Measurements from ENCODE around the gene YBEY.
A peak's percentile ranks its signal among the peaks of the same experiment; 100 is the strongest.
"Not testable (repeated sequence)": the region's sequence is repeated elsewhere in the genome, so short reads cannot be mapped to it uniquely, and the experiment has no call there.

YBEY gene

DNA sequence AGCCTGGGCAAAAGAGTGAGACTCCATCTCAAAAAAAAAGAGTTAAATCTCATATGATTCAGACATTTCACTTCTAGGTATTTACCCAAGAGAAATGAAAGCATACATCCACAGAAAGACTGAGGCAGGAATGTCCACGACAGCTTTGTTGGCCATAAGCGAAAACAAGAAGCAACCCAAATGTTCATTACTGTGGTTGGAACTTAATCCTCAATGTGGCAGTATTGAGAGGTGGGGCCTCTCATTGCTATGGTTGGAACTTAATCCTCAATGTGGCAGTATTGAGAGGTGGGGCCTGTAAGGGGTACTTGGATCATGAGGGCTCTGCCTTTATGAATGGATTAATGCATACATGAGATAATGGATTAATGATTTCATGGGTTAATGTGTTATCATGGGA, 22.3 kb downstream of the YBEY start:
- H3K4me3 ChIP-seq (ENCODE audit: low read length): no peak overlapping the region
- no peak overlapping the region for H3K4me2 ChIP-seq (ENCODE audit: low read length)
- H3K27me3 ChIP-seq (ENCODE audit: control insufficient read depth, insufficient read depth, low read length): no peaks in the 10 kb centered on the region
- no peak overlapping the region for H3K9ac ChIP-seq (ENCODE audit: low read depth, low read length)
- no peaks in the 10 kb centered on the region for H3K9me3 ChIP-seq (replicated peaks; ENCODE audit: low read length)
- H3K4me1 ChIP-seq (ENCODE audit: control insufficient read depth, insufficient read depth, low read length): peaks cover 6% of the 10 kb centered on the region
- H3K36me3 ChIP-seq (ENCODE audit: insufficient read depth, low read length): peaks cover 7% of the 10 kb centered on the region

- H3K9ac ChIP-seq (ENCODE audit: low read depth, low read length); H3K36me3 ChIP-seq (ENCODE audit: insufficient read depth, low read length); H3K27me3 ChIP-seq (ENCODE audit: control insufficient read depth, insufficient read depth, low read length); H3K9me3 ChIP-seq (replicated peaks; ENCODE audit: low read length); H3K4me1 ChIP-seq (ENCODE audit: control insufficient read depth, insufficient read depth, low read length); H3K4me3 ChIP-seq (ENCODE audit: low read length); H3K4me2 ChIP-seq (ENCODE audit: low read length): not testable (repeated sequence)
Observed at GRCh38 chr21:46310260-46310659, 24.1 kb downstream of the YBEY start.

DNA sequence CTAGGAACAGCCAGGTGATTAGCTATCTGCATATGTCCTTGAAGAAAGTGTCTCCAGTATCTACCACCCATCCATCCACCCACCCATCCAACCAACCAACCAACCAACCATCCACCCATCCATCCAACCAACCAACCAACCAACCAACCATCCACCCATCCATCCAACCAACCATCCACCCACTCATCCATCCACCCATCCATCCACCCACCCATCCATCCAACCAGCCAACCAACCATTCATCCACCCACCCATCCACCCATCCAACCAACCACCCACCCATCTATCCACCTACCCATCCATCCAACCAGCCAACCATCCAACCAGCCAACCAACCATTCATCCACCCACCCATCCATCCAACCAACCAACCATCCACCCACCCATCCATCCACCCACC, 25.4 kb downstream of the YBEY start:
- Histone ChIP-seq H3K36me3 (ENCODE audit: insufficient read depth, low read length) (no peaks in the 10 kb centered on the region), H3K9me3 (replicated peaks; ENCODE audit: low read length) (no peaks in the 10 kb centered on the region), H3K9ac (ENCODE audit: low read depth, low read length) (no peak overlapping the region), H3K4me1 (ENCODE audit: control insufficient read depth, insufficient read depth, low read length) (peaks cover 6% of the 10 kb centered on the region), H3K4me2 (ENCODE audit: low read length) (no peak overlapping the region), H3K4me3 (ENCODE audit: low read length) (no peak overlapping the region), H3K27me3 (ENCODE audit: control insufficient read depth, insufficient read depth, low read length) (no peaks in the 10 kb centered on the region)

- no peaks in the 10 kb centered on the region for H3K4me1 ChIP-seq (ENCODE audit: control insufficient read depth, insufficient read depth, low read length)
- no peaks in the 10 kb centered on the region for H3K36me3 ChIP-seq (ENCODE audit: insufficient read depth, low read length)
- H3K4me3 ChIP-seq (ENCODE audit: low read length): no peak overlapping the region
- no peak overlapping the region for H3K4me2 ChIP-seq (ENCODE audit: low read length)
- no peaks in the 10 kb centered on the region for H3K27me3 ChIP-seq (ENCODE audit: control insufficient read depth, insufficient read depth, low read length)
- no peak overlapping the region for H3K9ac ChIP-seq (ENCODE audit: low read depth, low read length)
- no peaks in the 10 kb centered on the region for H3K9me3 ChIP-seq (replicated peaks; ENCODE audit: low read length)
Observed at GRCh38 chr21:46312949-46313348, 26.8 kb downstream of the YBEY start.

DNA sequence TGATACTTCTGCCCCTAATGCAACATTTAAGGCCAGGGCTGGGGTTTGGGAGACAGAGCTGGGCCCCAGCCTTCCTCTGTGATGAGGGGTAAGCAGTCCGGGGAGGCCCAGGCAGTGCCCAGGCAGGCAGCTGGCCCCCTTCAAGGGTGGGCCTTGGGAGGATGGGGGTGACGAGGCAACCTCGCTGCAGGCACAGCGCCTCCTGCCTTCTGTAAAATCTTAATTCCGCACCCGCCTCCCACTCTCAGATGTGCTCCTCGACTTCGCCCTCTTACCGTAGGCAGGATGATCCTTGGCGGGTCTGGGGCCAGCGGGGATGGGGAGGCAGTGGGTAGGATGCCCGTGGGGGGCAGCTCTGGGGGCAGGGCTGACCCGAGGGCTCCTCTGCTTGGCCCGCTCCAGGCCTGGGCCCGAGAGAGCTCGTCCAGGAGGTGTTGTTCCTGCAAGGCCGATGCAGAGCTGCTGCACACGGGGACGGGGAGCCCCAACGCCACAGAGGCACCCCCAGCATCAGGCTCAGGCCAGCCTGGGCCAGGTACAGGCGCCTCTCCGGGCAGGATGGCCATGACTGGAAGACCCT, 28.4 kb downstream of the YBEY start:
- Histone ChIP-seq H3K4me1 (ENCODE audit: control insufficient read depth, insufficient read depth, low read length) (no peaks in the 10 kb centered on the region), H3K27me3 (ENCODE audit: control insufficient read depth, insufficient read depth, low read length) (no peaks in the 10 kb centered on the region), H3K4me2 (ENCODE audit: low read length) (no peak overlapping the region), H3K36me3 (ENCODE audit: insufficient read depth, low read length) (no peaks in the 10 kb centered on the region), H3K4me3 (ENCODE audit: low read length) (no peak overlapping the region), H3K9ac (ENCODE audit: low read depth, low read length) (no peak overlapping the region), H3K9me3 (replicated peaks; ENCODE audit: low read length) (no peaks in the 10 kb centered on the region)

DNA sequence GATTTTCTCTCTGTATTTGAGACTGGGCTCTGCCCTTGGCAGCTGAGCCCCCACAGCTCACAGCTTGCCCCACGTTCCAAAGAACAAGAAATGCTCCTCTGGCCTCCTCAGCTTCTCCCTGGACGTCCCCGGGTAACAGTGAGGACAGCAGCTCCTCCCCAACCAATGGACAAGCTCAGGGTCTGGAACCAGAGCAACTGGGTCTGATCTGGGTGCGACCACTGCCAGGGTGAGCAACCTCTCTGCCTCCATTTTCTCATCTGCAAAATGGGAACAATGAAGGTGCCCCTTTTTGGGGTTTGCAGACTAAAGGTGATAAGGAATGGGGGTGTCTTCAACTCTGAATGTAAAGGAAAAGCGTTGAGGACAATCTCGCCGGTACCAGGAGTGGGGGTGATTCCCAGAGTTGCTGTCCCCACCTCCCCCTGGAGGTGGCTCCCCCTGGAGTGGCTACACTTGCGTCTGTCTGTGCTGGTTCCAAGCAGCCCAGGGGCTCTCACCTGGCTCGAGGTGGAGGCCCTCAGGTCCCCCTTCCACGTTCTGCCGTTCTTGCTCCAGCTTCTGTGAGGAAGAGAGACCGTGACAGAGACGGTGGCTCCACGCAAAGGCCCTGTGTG, 30.7 kb downstream of the YBEY start:
- no peaks in the 10 kb centered on the region for H3K27me3 ChIP-seq (ENCODE audit: control insufficient read depth, insufficient read depth, low read length)

GRCh38 chr21:46317710-46318463, 31.7 kb downstream of the YBEY start:
- H3K4me1 ChIP-seq (ENCODE audit: control insufficient read depth, insufficient read depth, low read length): peaks cover 18% of the 10 kb centered on the region
- no peaks in the 10 kb centered on the region for H3K36me3 ChIP-seq (ENCODE audit: insufficient read depth, low read length)
- H3K9ac ChIP-seq (ENCODE audit: low read depth, low read length): no peak overlapping the region
- H3K4me2 ChIP-seq (ENCODE audit: low read length): no peak overlapping the region
- H3K27me3 ChIP-seq (ENCODE audit: control insufficient read depth, insufficient read depth, low read length): no peaks in the 10 kb centered on the region
- H3K4me3 ChIP-seq (ENCODE audit: low read length): no peak overlapping the region
- no peaks in the 10 kb centered on the region for H3K9me3 ChIP-seq (replicated peaks; ENCODE audit: low read length)

More for the DNA sequence above, 30.7 kb downstream of the YBEY start:
- Histone ChIP-seq H3K9me3 (replicated peaks; ENCODE audit: low read length) (no peaks in the 10 kb centered on the region), H3K4me1 (ENCODE audit: control insufficient read depth, insufficient read depth, low read length) (peaks cover 8% of the 10 kb centered on the region), H3K9ac (ENCODE audit: low read depth, low read length) (no peak overlapping the region), H3K4me3 (ENCODE audit: low read length) (no peak overlapping the region), H3K4me2 (ENCODE audit: low read length) (no peak overlapping the region), H3K36me3 (ENCODE audit: insufficient read depth, low read length) (no peaks in the 10 kb centered on the region)

DNA sequence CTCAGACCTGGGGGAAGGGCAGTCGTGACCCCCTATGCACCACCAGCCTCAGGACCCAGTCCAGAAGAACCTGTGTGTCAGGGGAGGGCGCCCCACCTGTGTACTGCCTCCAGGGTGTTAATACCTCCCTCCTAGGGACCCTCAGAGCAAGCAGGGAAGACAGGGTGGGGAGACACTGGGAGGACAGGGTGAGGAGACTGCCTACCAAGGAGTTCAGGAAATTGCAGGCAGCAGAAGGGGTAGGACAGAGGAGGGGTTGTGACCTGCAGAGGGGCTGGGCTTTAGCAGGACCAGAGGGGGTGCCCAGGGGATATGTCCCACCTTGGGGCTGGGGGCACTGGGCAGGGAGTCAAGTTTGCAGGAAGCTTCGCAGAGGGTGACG, 32.3 kb downstream of the YBEY start:
- no peaks in the 10 kb centered on the region for H3K36me3 ChIP-seq (ENCODE audit: insufficient read depth, low read length)
- H3K27me3 ChIP-seq (ENCODE audit: control insufficient read depth, insufficient read depth, low read length): no peaks in the 10 kb centered on the region
- H3K4me2 ChIP-seq (ENCODE audit: low read length): no peak overlapping the region
- H3K9ac ChIP-seq (ENCODE audit: low read depth, low read length): no peak overlapping the region
- H3K9me3 ChIP-seq (replicated peaks; ENCODE audit: low read length): no peaks in the 10 kb centered on the region
- H3K4me1 ChIP-seq (ENCODE audit: control insufficient read depth, insufficient read depth, low read length): peaks cover 21% of the 10 kb centered on the region
- H3K4me3 ChIP-seq (ENCODE audit: low read length): no peak overlapping the region

DNA sequence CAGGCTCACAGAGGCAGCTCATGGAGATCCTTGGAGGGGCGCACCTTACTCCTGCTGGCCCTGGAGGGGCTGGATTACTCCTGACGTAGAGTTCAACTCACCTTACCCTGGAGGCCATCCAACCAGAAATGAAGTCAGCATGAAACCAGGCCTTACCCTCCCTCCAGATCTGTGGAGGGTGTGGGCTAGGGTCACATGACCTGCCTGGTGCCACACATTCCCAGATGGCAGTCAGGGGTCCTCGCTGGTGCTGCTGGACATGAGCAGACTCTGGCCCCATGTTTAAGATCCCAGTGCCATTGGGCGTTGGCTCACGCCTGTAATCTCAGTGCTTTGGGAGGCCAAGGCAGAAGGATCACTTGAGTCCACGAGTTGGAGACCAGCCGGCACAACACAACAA, 33.0 kb downstream of the YBEY start:
- Histone ChIP-seq H3K36me3 (ENCODE audit: insufficient read depth, low read length) (no peaks in the 10 kb centered on the region), H3K9ac (ENCODE audit: low read depth, low read length) (no peak overlapping the region), H3K4me1 (ENCODE audit: control insufficient read depth, insufficient read depth, low read length) (peaks cover 21% of the 10 kb centered on the region), H3K4me3 (ENCODE audit: low read length) (no peak overlapping the region), H3K9me3 (replicated peaks; ENCODE audit: low read length) (no peaks in the 10 kb centered on the region), H3K27me3 (ENCODE audit: control insufficient read depth, insufficient read depth, low read length) (no peaks in the 10 kb centered on the region), H3K4me2 (ENCODE audit: low read length) (no peak overlapping the region)

DNA sequence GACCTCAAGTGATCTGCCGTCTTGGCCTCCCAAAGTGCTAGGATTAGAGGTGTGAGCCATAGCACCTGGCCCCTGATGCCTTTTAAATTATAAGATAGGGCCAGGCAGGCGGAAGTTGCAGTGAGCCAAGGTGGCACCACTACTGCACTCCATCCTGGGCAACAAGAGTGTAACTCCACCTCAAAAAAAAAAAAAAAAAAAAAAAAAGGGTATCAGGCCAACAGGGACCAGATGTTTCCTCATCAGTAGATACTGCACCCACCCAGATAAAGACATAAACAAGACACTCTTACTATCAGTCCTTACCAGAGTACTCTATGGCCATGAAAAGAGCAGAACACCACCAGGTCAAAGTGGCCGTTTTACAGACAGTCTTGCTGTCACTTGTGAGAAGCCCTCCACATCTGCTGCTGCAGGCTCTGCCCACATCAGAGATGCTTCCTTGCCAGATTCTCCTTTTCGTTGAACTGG, 34.2 kb downstream of the YBEY start:
- peaks cover 21% of the 10 kb centered on the region for H3K4me1 ChIP-seq (ENCODE audit: control insufficient read depth, insufficient read depth, low read length)
- H3K4me2 ChIP-seq (ENCODE audit: low read length): peak overlapping the region; percentile 55
- H3K9ac ChIP-seq (ENCODE audit: low read depth, low read length): no peak overlapping the region
- no peaks in the 10 kb centered on the region for H3K27me3 ChIP-seq (ENCODE audit: control insufficient read depth, insufficient read depth, low read length)
- no peaks in the 10 kb centered on the region for H3K9me3 ChIP-seq (replicated peaks; ENCODE audit: low read length)
- no peak overlapping the region for H3K4me3 ChIP-seq (ENCODE audit: low read length)
- no peaks in the 10 kb centered on the region for H3K36me3 ChIP-seq (ENCODE audit: insufficient read depth, low read length)

- Histone ChIP-seq H3K9ac (ENCODE audit: low read depth, low read length) (peak overlapping the region; percentile 93), H3K9me3 (replicated peaks; ENCODE audit: low read length) (no peaks in the 10 kb centered on the region), H3K4me2 (ENCODE audit: low read length) (peak overlapping the region; percentile 98), H3K36me3 (ENCODE audit: insufficient read depth, low read length) (peaks cover 4% of the 10 kb centered on the region), H3K27me3 (ENCODE audit: control insufficient read depth, insufficient read depth, low read length) (no peaks in the 10 kb centered on the region), H3K4me1 (ENCODE audit: control insufficient read depth, insufficient read depth, low read length) (peaks cover 33% of the 10 kb centered on the region), H3K4me3 (ENCODE audit: low read length) (peak overlapping the region; percentile 99)
Observed at GRCh38 chr21:46322351-46323226, 36.4 kb downstream of the YBEY start.

All from skeletal muscle satellite cell (primary cell).